Astrocyte (in vitro differentiated cells and primary cell): ENCODE data around the gene LHFPL2. TPM values are rescaled to one million over a fixed set of nuclear protein-coding genes. Genes with fewer than 3 reads are reported as not detected.
"Not testable (repeated sequence)": the region's sequence is repeated elsewhere in the genome, so short reads cannot be mapped to it uniquely, and the experiment has no call there.

Experiments
- DNase-seq: peaks from one replicate; pipeline ENCODE4 v3.0.0-alpha.2; 2010; ENCODE audit warnings: low read depth
- FAIRE-seq: peaks from 2 replicates; lab custom pipeline; 2011; peaks lifted over from hg19 to GRCh38; lab: Jason Lieb, UNC
- H2AFZ ChIP-seq: 2 replicates; pipeline ENCODE4 v1.6.0; 2012; ENCODE audit warnings: low read depth, low read length, inconsistent platforms
- H3K27ac ChIP-seq: 2 replicates; pipeline ENCODE4 v1.5.1; 2011; ENCODE audit warnings: low read depth, low read length, inconsistent platforms
- H3K27me3 ChIP-seq: 2 replicates; pipeline ENCODE4 v1.6.0; 2011; ENCODE audit warnings: low read length, inconsistent platforms; ENCODE audit not compliant: insufficient read depth
- H3K36me3 ChIP-seq: 2 replicates; pipeline ENCODE4 v1.5.1; 2011; ENCODE audit warnings: low read length, inconsistent platforms; ENCODE audit not compliant: insufficient read depth
- H3K4me1 ChIP-seq: 2 replicates; pipeline ENCODE4 v1.5.1; 2011; ENCODE audit warnings: low read length, inconsistent platforms; ENCODE audit not compliant: insufficient read depth
- H3K4me2 ChIP-seq: 2 replicates; pipeline ENCODE4 v1.6.0; 2012; ENCODE audit warnings: low read length, inconsistent platforms
- H3K4me3 ChIP-seq: 2 replicates; pipeline ENCODE4 v1.5.1; 2011; ENCODE audit warnings: low read depth, mild to moderate bottlenecking, low read length, inconsistent platforms; ENCODE audit not compliant: insufficient read depth
- H3K79me2 ChIP-seq: 2 replicates; pipeline ENCODE4 v1.6.0; 2012; ENCODE audit warnings: mild to moderate bottlenecking, low read length, inconsistent platforms; ENCODE audit not compliant: insufficient read depth
- H3K9ac ChIP-seq: 2 replicates; pipeline ENCODE4 v1.6.0; 2012; ENCODE audit warnings: mild to moderate bottlenecking, low read length, inconsistent platforms
- H3K9me3 ChIP-seq: 2 replicates; pipeline ENCODE4 v1.5.1; 2012; ENCODE audit warnings: low read depth, mild to moderate bottlenecking, low read length, inconsistent platforms; ENCODE audit not compliant: insufficient read depth
- H4K20me1 ChIP-seq: 2 replicates; pipeline ENCODE4 v1.6.0; 2012; ENCODE audit warnings: low read length, inconsistent platforms; ENCODE audit not compliant: insufficient read depth
- H3K27ac Mint-ChIP-seq: one replicate; pipeline ENCODE4 v1.8.0; 2021; ENCODE audit warnings: mild to moderate bottlenecking, mixed read lengths; ENCODE audit not compliant: unreplicated experiment
- H3K27me3 Mint-ChIP-seq: one replicate; pipeline ENCODE4 v1.8.0; 2021; ENCODE audit warnings: low read depth, mixed read lengths; ENCODE audit not compliant: unreplicated experiment
- H3K36me3 Mint-ChIP-seq: one replicate; pipeline ENCODE4 v1.8.0; 2021; ENCODE audit warnings: low read depth, mixed read lengths; ENCODE audit not compliant: unreplicated experiment
- H3K4me1 Mint-ChIP-seq: one replicate; pipeline ENCODE4 v1.8.0; 2021; ENCODE audit warnings: low read depth, mixed read lengths; ENCODE audit not compliant: unreplicated experiment
- H3K4me3 Mint-ChIP-seq: one replicate; pipeline ENCODE4 v1.8.0; 2021; ENCODE audit warnings: mild to moderate bottlenecking, moderate library complexity, mixed read lengths; ENCODE audit not compliant: unreplicated experiment
- H3K9me3 Mint-ChIP-seq: one replicate; pipeline ENCODE4 v1.8.0; 2021; ENCODE audit warnings: mild to moderate bottlenecking, mixed read lengths; ENCODE audit not compliant: unreplicated experiment
- EZH2 ChIP-seq: IDR thresholded peaks from 2 replicates; pipeline ENCODE4 v1.6.1; 2012; ENCODE audit warnings: mild to moderate bottlenecking, low read length, inconsistent platforms; ENCODE audit not compliant: insufficient read depth
- total RNA-seq: library from RNA; stranded (reverse); gene quantifications from 2 replicates; pipeline ENCODE4 v1.2.1, GENCODE V29; 2021
- TF ChIP-seq, protein P1 (sequence below): IDR thresholded peaks from 2 replicates; pipeline ENCODE4 v1.5.1; 2011; ENCODE audit warnings: low read depth, mild to moderate bottlenecking, inconsistent platforms, low read length, moderate library complexity; ENCODE audit not compliant: insufficient read depth

LHFPL2 gene
- total RNA-seq, 1 donor from 2014 or later, result 17.0 TPM

- H3K4me2 ChIP-seq, result no peak overlapping the region
- DNase-seq (no peak), FAIRE-seq (no peak)
- H3K9me3 Mint-ChIP-seq, result no peaks in the 10 kb centered on the region
- no peak overlapping the region for H2AFZ ChIP-seq
- no peak overlapping the region for H3K4me3 Mint-ChIP-seq
- H3K27ac Mint-ChIP-seq, result no peak overlapping the region
- peaks cover 15% of the 10 kb centered on the region for H3K36me3 Mint-ChIP-seq
- H3K9me3 ChIP-seq, result no peaks in the 10 kb centered on the region
- no peaks in the 10 kb centered on the region for H3K4me1 ChIP-seq
- H3K27me3 Mint-ChIP-seq, result no peaks in the 10 kb centered on the region
- H3K9ac ChIP-seq, result no peak overlapping the region
- no peaks in the 10 kb centered on the region for H3K79me2 ChIP-seq
- H3K36me3 ChIP-seq, result peaks cover 2% of the 10 kb centered on the region
- H4K20me1 ChIP-seq, result no peaks in the 10 kb centered on the region
- H3K27ac ChIP-seq, result no peak overlapping the region
- no peak overlapping the region for H3K4me3 ChIP-seq
- TF ChIP-seq, protein P1, sequence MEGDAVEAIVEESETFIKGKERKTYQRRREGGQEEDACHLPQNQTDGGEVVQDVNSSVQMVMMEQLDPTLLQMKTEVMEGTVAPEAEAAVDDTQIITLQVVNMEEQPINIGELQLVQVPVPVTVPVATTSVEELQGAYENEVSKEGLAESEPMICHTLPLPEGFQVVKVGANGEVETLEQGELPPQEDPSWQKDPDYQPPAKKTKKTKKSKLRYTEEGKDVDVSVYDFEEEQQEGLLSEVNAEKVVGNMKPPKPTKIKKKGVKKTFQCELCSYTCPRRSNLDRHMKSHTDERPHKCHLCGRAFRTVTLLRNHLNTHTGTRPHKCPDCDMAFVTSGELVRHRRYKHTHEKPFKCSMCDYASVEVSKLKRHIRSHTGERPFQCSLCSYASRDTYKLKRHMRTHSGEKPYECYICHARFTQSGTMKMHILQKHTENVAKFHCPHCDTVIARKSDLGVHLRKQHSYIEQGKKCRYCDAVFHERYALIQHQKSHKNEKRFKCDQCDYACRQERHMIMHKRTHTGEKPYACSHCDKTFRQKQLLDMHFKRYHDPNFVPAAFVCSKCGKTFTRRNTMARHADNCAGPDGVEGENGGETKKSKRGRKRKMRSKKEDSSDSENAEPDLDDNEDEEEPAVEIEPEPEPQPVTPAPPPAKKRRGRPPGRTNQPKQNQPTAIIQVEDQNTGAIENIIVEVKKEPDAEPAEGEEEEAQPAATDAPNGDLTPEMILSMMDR, result no peak
- TF ChIP-seq EZH2, result no peak
- H3K4me1 Mint-ChIP-seq, result no peaks in the 10 kb centered on the region
- no peaks in the 10 kb centered on the region for H3K27me3 ChIP-seq
Measured at GRCh38 chr5:78458843-78459242, 189.7 kb downstream of the LHFPL2 start.

- not testable (repeated sequence) for H3K27me3 ChIP-seq, H3K9ac ChIP-seq, H3K9me3 ChIP-seq, H3K27me3 Mint-ChIP-seq, H3K4me1 Mint-ChIP-seq, H3K4me1 ChIP-seq, DNase-seq, H4K20me1 ChIP-seq, H3K4me3 ChIP-seq, H3K9me3 Mint-ChIP-seq, H3K79me2 ChIP-seq, H3K27ac Mint-ChIP-seq, H3K27ac ChIP-seq, H3K4me3 Mint-ChIP-seq, FAIRE-seq, H2AFZ ChIP-seq, H3K36me3 ChIP-seq, H3K4me2 ChIP-seq
- H3K36me3 Mint-ChIP-seq, result peaks cover 15% of the 10 kb centered on the region
Measured at GRCh38 chr5:78457507-78457906, 191.1 kb downstream of the LHFPL2 start.

DNA sequence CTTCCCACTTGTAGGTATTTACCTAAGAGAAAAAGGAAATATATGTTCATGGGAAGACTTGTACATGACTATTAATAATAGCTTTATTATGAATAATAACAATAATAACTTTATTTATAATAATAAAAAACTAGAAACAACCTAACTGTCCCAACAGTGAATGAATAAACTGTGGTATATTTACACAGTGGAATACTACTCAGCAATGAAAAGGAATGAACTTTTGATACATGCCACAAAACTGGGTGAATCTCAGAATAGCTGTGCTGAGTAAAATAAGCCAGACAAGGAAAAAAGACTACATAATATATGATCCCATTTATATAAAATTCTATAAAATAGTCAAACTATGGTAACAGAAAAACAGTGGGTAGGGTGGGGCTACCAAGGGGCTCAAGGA lies 199.5 kb downstream of the LHFPL2 start:
- no peak overlapping the region for H3K4me3 ChIP-seq
- no peaks in the 10 kb centered on the region for H4K20me1 ChIP-seq
- Mint-ChIP-seq H3K9me3 (no peaks in the 10 kb centered on the region), H3K4me1 (no peaks in the 10 kb centered on the region), H3K27ac (no peak overlapping the region), H3K4me3 (no peak overlapping the region), H3K36me3 (peaks cover 12% of the 10 kb centered on the region), H3K27me3 (no peaks in the 10 kb centered on the region)
- no peaks in the 10 kb centered on the region for H3K36me3 ChIP-seq
- H3K9ac ChIP-seq, result no peak overlapping the region
- no peak overlapping the region for H2AFZ ChIP-seq
- H3K4me2 ChIP-seq, result no peak overlapping the region
- H3K27ac ChIP-seq, result no peak overlapping the region
- H3K4me1 ChIP-seq, result no peaks in the 10 kb centered on the region
- TF ChIP-seq EZH2, result no peak
- TF ChIP-seq, protein P1, result no peak
- H3K79me2 ChIP-seq, result no peaks in the 10 kb centered on the region
- no peak for DNase-seq
- FAIRE-seq, result no peak
- no peaks in the 10 kb centered on the region for H3K9me3 ChIP-seq
- no peaks in the 10 kb centered on the region for H3K27me3 ChIP-seq
